ENCODE measurements around the gene TAS1R3. TPM values are rescaled to one million over a fixed set of nuclear protein-coding genes. Genes with fewer than 3 reads are reported as not detected.

TAS1R3 gene
- total RNA-seq, 4 donors from 2014 or later, result 0.13 to 0.57 (median 0.30) TPM

DNA sequence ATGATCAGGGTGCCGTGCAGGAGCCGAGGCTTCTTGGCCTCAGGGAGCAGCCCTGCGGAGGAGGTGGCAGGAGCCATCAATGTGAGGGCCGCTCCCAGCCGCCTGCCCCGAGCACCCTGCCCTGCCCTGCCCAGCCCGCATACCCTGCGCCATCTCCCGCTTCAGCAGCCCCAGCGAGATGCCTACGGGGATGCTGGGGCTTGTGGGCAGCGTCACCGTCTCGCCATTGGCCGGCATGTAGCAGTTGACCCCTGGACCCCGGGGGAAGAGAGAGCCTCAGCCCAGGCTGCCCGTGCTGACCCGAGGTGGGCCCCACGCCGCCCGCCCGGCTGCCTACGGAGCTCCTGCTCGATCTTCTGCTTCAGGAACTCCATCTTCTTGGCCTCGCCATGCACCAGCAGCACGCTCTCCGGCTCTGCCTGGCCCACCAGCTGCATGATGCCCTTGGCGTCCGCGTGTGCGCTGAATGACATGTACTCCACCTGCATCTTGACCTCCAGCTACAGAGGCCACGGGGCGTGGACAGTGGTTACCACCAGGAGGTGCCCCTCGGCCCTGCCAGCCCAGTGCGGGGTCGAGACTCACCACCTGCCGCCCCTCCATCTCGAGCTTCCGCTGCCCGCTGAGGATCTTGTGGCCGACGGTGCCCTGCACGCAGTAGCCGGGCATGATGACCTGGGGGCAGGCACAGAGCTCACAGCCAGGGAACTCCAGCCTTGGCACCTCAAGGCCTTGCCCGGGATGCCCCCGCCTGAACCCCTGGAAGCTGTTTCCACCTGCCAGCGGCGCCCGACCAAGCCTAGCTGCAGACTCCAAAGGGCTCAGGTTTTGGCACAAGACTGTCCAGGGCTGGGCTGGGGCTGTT is 18.4 kb upstream of the TAS1R3 start:
- Histone ChIP-seq H3K4me3 (no peak overlapping the region), H3K9me3 (no peaks in the 10 kb centered on the region), H3K27me3 (no peaks in the 10 kb centered on the region), H3K36me3 (peaks cover 34 to 73% (median 34%) of the 10 kb centered on the region in 3 donors), H3K27ac (no peak overlapping the region), H3K4me1 (peaks cover 21 to 55% (median 26%) of the 10 kb centered on the region in 3 donors)
- 100% methylated on average over 1 of the region's 49 CpGs; no CpG with 5 or more reads in 1 of the 2 donors for WGBS, 2 donors
- intact Hi-C loops (cut with DNase I), result no loop called here
- no peak for DNase-seq
- no peak for TF ChIP-seq POLR2A (IDR thresholded peaks at IDR 0.05)
- TF ChIP-seq, protein P1, sequence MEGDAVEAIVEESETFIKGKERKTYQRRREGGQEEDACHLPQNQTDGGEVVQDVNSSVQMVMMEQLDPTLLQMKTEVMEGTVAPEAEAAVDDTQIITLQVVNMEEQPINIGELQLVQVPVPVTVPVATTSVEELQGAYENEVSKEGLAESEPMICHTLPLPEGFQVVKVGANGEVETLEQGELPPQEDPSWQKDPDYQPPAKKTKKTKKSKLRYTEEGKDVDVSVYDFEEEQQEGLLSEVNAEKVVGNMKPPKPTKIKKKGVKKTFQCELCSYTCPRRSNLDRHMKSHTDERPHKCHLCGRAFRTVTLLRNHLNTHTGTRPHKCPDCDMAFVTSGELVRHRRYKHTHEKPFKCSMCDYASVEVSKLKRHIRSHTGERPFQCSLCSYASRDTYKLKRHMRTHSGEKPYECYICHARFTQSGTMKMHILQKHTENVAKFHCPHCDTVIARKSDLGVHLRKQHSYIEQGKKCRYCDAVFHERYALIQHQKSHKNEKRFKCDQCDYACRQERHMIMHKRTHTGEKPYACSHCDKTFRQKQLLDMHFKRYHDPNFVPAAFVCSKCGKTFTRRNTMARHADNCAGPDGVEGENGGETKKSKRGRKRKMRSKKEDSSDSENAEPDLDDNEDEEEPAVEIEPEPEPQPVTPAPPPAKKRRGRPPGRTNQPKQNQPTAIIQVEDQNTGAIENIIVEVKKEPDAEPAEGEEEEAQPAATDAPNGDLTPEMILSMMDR (IDR thresholded peaks at IDR 0.05), result no peak

DNA sequence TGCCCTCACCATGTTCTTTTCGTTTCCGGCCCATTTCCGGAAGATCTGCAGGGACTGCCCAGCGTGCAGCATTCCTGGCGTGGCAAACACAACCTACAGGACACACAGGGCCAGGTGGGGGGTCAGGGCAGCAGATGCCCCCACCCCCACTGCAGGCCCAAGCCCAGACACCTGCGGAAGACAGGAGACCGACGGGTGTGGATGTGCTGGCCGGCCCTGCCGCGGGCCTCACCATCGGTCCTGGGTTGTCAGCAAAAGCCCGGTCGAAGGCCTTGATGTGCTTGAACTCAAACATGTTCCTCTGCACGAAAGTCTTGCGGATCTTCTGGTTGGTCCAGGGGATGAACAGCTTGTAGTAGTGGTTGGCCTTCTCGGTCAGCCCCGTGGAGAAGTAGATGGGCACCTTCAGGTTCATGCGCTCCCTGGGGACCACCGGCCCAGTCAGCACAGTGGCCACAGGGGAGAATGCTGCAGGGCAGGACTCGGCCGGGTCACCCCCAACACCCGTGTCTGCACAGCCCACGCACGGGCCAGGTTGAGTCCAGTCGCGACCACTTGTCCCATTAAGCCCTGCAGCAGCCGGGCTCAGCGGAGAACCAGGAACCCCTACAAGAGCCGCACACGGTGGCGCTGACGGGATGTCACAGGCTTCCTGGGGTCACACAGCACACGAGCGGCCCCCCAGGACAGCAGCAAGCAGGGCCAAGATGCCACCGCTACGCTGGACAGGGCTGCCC is 17.4 kb upstream of the TAS1R3 start:
- intact Hi-C loops (cut with DNase I), result no loop called here
- no peaks in the 10 kb centered on the region for H3K27me3 ChIP-seq
- peaks cover 34 to 74% (median 34%) of the 10 kb centered on the region in 3 donors for H3K36me3 ChIP-seq
- TF ChIP-seq POLR2A (IDR thresholded peaks at IDR 0.05), result no peak
- TF ChIP-seq, protein P1 (IDR thresholded peaks at IDR 0.05), result no peak
- H3K4me1 ChIP-seq, result peaks cover 31 to 64% (median 33%) of the 10 kb centered on the region in 3 donors
- H3K27ac ChIP-seq, result no peak overlapping the region
- H3K9me3 ChIP-seq, result no peaks in the 10 kb centered on the region
- WGBS, 2 donors, result 71 to 85% methylated on average over 6 of the region's 37 CpGs
- H3K4me3 ChIP-seq, result no peak overlapping the region
- DNase-seq, result no peak

DNA sequence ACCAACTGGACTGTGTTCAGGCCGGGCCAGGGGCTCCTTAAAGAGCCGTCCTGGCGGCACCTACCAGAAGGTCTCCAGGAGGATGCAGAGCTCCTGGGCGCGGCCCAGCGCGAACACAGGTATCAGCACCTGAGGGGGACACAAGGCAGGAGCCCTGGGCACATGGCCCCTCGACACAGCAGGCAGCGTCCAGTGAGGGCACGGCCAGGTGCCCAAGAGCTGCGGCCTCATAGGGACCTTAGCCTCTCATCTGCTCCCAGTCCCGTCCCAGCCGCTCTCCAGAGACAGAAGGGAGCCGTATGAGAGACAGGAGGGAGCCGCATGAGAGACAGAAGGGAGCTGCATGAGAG is 16.9 kb upstream of the TAS1R3 start:
- no peak overlapping the region for H3K27ac ChIP-seq
- no peaks in the 10 kb centered on the region for H3K27me3 ChIP-seq
- intact Hi-C loops (cut with DNase I), result no loop called here
- no CpG with 5 or more reads among the region's 15 CpGs for WGBS, 2 donors
- DNase-seq, result no peak
- no peak for TF ChIP-seq POLR2A (IDR thresholded peaks at IDR 0.05)
- TF ChIP-seq, protein P1 (IDR thresholded peaks at IDR 0.05), result no peak
- peaks cover 38 to 79% (median 39%) of the 10 kb centered on the region in 3 donors for H3K36me3 ChIP-seq
- no peaks in the 10 kb centered on the region for H3K9me3 ChIP-seq
- H3K4me1 ChIP-seq, result peaks cover 35 to 64% (median 35%) of the 10 kb centered on the region in 3 donors
- no peak overlapping the region for H3K4me3 ChIP-seq

DNA sequence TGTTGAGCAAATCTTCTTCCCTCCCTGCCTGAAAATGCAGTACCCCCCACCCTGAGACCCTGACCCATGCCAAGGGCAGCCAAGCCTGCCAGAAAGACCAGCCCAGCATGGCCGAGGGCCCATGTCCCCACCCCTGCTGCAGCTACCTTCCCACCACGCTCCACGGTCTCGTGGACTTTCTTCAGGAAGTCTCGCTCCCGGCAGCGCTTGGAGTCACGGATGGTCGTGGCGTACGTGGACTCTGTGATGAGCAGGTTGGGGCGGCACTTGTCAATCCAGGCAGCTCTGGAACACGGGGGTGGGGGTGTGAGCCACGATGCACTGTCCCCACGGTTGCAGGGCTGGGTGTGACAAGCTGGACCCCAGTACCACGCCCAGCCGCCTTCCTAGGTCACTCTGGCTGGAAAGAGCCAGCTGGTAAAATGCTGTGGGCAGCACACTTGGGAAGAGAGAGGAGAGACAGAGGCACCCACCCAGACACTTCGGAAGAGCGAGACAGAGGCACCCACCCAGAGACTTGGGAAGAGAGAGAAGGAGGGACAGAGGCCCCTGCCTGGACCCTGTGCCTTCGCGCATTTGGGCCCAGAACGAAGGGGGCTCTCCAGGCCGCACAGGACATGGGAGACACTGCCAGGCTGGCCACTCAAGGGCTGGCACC is 16.3 kb upstream of the TAS1R3 start:
- H3K27ac ChIP-seq, result peak overlapping the region in 1 of 4 donors; percentile 17
- peaks cover 29 to 64% (median 29%) of the 10 kb centered on the region in 3 donors for H3K4me1 ChIP-seq
- WGBS, 2 donors, result 88 to 95% methylated on average over 11 to 22 of the region's 23 CpGs

More for the DNA sequence above, 16.3 kb upstream of the TAS1R3 start:
- H3K36me3 ChIP-seq, result peaks cover 39 to 85% (median 40%) of the 10 kb centered on the region in 3 donors
- no peak overlapping the region for H3K4me3 ChIP-seq
- intact Hi-C loops (cut with DNase I), result no loop called here
- no peak for TF ChIP-seq POLR2A (IDR thresholded peaks at IDR 0.05)
- TF ChIP-seq, protein P1 (IDR thresholded peaks at IDR 0.05), result no peak
- H3K27me3 ChIP-seq, result no peaks in the 10 kb centered on the region
- DNase-seq, result no peak
- H3K9me3 ChIP-seq, result no peaks in the 10 kb centered on the region
